Measurements from ENCODE around the gene FAM120B.
"Not testable (repeated sequence)": the region's sequence is repeated elsewhere in the genome, so short reads cannot be mapped to it uniquely, and the experiment has no call there.

FAM120B gene

DNA sequence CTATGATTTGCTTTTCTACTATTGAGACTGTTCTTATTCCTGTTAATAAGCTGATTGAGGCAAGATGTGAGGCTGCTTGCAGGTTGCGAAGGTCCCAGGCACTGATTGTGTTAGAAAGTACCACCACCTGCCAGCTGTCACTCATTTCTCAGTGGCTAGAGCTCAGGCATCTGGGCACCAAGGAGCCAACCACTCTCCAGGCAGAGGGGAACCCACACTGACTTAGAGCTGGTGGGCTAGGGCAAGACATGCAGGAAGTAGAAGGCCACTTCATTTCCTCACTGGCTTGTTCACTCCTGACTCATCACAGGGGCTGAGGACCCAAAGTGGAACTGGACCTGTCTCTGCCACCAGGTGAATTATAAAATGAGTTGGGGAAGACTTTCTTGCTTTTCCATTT, 7.9 kb upstream of the FAM120B start:
- no peak for DNase-seq (ENCODE audit: low read depth)

GRCh38 chr6:170301184-170301583, 5.4 kb upstream of the FAM120B start:
- DNase-seq (ENCODE audit: low read depth): no peak

DNA sequence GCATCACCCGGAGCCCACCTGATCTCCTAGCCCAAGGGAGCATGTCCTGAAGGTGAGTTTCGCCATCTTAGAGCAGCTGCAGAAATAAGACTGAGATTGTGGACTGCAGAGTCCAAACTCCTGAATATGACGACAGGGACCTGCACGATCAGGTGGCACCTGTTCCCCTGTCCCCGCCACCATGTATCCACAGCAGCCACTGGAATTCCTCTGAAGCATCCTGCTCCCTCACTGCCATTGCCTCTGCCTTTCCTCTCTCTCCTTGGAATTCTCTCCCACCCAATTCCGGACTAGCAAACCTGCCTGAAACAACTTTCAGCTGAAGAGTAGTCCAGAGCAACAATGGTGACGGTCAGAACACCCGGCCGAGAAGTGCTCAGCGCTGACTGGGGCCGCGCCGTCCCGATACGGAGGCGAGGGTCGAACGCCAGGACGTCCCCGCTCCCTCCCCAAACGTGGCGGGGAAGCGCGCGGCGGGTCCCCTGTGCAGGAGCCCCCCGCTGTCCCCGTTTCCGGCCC, 694 bp upstream of the FAM120B start:
- DNase-seq (ENCODE audit: low read depth): no peak

DNA sequence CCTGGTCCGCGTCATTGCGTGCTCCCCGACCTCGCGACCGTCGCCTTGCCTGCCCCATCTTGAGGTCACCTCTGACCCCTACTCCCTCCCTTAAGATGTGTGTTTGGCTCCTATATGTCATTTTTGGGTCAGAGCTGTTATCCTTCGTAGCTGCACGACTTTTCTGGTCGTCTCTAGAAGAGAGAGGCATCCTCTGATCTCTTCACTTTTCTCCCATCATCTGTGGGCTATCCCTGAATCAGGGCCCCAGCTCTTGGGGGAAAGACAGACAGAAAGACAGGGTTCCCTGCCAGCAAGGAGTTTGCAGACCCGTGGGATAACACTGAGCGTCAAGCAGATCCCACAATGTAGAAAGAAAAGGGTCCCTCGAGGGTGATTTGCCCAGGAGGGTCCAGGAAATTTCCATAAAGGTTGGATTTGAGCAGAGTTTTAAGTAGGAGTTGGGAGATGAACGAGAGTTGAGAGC, 555 bp downstream of the FAM120B start:
- no peak for DNase-seq (ENCODE audit: low read depth)

GRCh38 chr6:170308761-170309160, 2.2 kb downstream of the FAM120B start:
- DNase-seq (ENCODE audit: low read depth): no peak

- DNase-seq (ENCODE audit: low read depth): no peak
Observed at GRCh38 chr6:170311696-170312095, 5.1 kb downstream of the FAM120B start.

DNA sequence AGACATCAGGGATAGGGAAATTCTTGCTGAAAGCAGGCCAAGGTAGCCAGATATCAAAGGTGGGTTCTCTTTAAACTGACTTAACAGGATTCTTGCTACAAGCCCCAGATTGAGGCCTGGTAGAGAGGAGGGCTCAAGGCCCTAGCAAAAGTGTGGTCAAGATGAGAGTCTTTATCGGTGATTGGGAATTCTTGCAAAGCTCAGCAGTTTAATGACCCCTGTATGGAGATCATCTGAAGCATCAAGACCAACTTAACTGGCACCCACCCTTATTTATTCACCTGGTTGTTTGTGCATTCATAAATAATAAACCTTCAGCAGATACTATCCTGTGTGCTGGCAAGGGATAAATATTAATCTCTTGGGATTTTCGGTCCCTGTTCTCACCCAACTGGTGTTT, 6.3 kb downstream of the FAM120B start:
- DNase-seq (ENCODE audit: low read depth): no peak

GRCh38 chr6:170313716-170314295, 7.2 kb downstream of the FAM120B start:
- no peak for DNase-seq (ENCODE audit: low read depth)

DNA sequence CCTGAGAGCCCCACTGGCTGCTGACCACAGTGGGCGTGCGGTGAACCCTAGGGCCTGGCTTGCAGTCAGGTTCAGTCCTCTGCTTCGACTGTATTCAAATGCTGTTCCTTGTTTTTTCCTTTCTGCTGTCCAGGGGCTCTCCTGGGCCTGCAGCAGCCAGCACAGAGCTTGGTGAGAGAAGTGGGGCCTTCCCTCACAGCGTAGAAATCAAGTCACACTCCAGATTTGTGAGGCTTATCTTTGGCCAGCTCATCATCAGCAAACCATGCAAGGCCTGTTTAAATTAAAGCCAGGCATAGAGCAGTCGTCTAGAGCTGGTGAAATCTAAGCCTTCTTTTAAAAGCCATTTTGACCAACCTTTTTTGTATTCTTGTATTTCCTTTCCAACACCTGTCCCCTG, 8.4 kb downstream of the FAM120B start:
- no peak for DNase-seq (ENCODE audit: low read depth)

GRCh38 chr6:170316071-170316470, 9.5 kb downstream of the FAM120B start:
- DNase-seq (ENCODE audit: low read depth): no peak

DNA sequence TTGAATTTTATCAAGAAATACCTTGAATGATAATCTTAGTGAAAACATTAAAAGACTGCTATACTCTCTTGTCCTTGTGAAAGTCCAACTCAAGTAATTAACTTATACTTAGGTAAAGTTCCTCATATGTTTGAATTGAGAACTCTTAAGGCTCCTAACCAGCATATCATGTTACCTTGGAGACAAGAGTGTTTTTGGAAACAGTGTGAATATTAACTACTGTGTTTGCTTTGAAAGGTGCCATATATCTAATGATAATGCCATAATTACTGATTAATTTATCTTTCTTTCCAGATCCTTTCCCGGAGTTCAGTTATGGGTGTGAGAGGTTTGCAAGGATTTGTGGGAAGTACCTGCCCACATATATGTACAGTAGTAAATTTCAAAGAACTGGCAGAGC, 10.5 kb downstream of the FAM120B start:
- DNase-seq (ENCODE audit: low read depth): no peak

GRCh38 chr6:170317718-170318117, 11.2 kb downstream of the FAM120B start:
- no peak for DNase-seq (ENCODE audit: low read depth)

GRCh38 chr6:170329321-170329720, 22.8 kb downstream of the FAM120B start:
- no peak for DNase-seq (ENCODE audit: low read depth)

DNA sequence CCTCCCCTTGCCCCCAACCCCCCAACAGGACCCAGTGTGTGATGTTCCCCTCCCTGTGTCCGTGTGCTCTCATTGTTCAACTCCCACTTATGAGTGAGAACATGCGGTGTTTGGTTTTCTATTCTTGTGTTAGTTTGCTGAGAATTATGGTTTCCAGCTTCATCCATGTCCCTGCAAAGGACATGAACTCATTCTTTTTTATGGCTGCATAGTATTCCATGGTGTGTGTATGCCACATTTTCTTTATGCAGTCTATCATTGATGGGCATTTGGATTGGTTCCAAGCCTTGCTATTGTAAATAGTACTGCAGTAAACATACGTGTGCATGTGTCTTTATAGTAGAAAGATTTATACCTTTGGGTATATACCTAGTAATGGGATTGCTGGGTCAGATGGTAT, 28.6 kb downstream of the FAM120B start:
- DNase-seq (ENCODE audit: low read depth): not testable (repeated sequence)

GRCh38 chr6:170344631-170345576, 38.3 kb downstream of the FAM120B start:
- DNase-seq (ENCODE audit: low read depth): no peak

DNA sequence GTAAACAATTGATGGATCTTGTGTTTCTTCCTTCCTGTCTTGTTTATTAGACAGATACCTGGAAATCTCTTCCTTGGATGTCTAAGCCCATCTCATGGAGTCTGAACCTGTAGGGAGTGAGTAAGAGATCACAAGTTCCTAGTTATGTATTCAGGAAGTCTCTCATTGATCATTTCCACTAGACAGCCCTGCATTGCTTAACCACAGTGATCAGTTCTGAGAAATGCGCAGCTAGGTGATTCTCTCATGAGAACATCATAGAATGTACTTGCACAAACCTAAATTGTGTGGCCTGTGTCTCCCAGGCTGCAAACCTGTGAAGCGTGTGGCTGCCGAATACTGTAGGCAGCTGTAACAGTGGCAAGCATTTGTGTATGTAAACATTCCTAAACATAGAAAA, 39.1 kb downstream of the FAM120B start:
- DNase-seq (ENCODE audit: low read depth): no peak

DNA sequence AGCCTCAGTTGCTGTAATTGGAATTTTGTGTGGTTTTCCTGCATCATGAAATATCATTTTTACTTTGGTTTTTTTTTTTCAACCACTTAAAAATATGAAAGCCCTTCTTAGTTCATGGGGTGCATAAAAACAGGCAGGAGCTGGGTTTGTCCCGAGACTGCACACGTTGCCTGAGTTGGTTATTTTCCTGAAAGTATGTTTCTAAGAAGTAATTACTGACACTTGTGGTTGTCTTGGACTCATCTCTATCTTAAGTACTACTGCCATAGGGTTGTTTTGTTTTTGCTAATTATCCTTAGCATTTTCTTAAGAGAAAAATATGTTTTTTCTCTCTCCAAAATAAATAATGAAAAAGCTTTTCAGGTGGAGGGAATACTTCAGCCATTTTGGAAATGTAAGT, 40.1 kb downstream of the FAM120B start:
- DNase-seq (ENCODE audit: low read depth): no peak

GRCh38 chr6:170347091-170347490, 40.5 kb downstream of the FAM120B start:
- no peak for DNase-seq (ENCODE audit: low read depth)

DNA sequence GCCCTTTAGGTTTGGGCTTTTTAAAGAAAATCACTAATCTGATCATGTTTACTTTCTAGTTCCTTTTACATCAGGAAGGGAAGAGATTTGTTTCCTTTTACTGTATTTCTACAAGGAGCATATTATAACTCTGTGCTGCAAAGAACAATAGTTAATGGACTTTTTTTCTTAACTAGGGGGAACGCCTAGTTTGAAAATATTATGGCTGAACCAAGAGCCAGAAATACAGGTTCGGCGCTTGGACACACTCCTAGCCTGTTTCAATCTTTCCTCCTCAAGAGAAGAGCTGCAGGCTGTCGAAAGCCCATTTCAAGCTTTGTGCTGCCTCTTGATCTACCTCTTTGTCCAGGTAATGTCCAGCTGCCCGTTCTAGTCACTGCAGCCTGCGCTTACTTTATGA, 41.4 kb downstream of the FAM120B start:
- no peak for DNase-seq (ENCODE audit: low read depth)

DNA sequence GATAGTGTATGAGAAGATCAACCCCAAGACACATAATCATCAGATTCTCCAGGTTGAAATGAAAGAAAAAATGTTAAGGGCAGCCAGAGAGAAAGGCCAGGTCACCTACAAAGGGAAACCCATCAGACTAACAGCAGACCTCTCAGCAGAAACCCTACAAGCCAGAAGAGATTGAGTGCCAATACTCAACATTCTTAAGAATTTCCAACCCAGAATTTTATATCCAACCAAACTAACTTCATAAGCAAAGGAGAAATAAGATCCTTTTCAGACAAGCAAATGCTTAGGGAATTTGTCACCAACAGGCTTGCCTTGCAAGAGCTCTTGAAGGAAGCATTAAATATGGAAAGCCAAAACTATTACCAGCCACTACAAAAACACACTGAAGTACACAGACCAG, 44.9 kb downstream of the FAM120B start:
- DNase-seq (ENCODE audit: low read depth): not testable (repeated sequence)

- not testable (repeated sequence) for DNase-seq (ENCODE audit: low read depth)
Observed at GRCh38 chr6:170355190-170355589, 48.6 kb downstream of the FAM120B start.

- DNase-seq (ENCODE audit: low read depth): no peak
Observed at GRCh38 chr6:170355661-170356060, 49.1 kb downstream of the FAM120B start.

- DNase-seq (ENCODE audit: low read depth): no peak
Observed at GRCh38 chr6:170357812-170358211, 51.3 kb downstream of the FAM120B start.

All from activated T-helper 9 cell treated with anti-CD3 and anti-CD28 coated beads, Interleukin-2, amount 50 U/mL, for 16 hours (primary cell).